HG03196 (cell line): Measurements from ENCODE around the gene PRSS33.

Source experiments
- ATAC-seq: cut with Tn5 transposase; IDR thresholded peaks from one replicate; pipeline ENCODE4 v1.9.1; 2021; ENCODE audit not compliant: unreplicated experiment

Gene PRSS33

GRCh38 chr16:2779151-2779920, 8.0 kb downstream of the PRSS33 start:
- ATAC-seq, result no peak

GRCh38 chr16:2778630-2778958, 8.8 kb downstream of the PRSS33 start:
- no peak for ATAC-seq

GRCh38 chr16:2777903-2778629, 9.3 kb downstream of the PRSS33 start:
- ATAC-seq, result peak; percentile 7

GRCh38 chr16:2777231-2777902, 10.0 kb downstream of the PRSS33 start, which contains the start of gene ELOB:
ELOB (minus strand) TSS chr16:2777280; CDS start chr16:2777239, 41 bp downstream.
- ATAC-seq, result peak; percentile 65

GRCh38 chr16:2776500-2777139, 10.7 kb downstream of the PRSS33 start:
- peak; percentile 16 for ATAC-seq

- ATAC-seq, result no peak
Observed at GRCh38 chr16:2775765-2776499, 11.4 kb downstream of the PRSS33 start.

- ATAC-seq, result no peak
Observed at GRCh38 chr16:2775131-2775716, 12.1 kb downstream of the PRSS33 start.

GRCh38 chr16:2774161-2774891, 13.0 kb downstream of the PRSS33 start:
- ATAC-seq, result no peak

- no peak for ATAC-seq
Observed at GRCh38 chr16:2773188-2773968, 14.0 kb downstream of the PRSS33 start.

- no peak for ATAC-seq
Observed at GRCh38 chr16:2771496-2772402, 15.6 kb downstream of the PRSS33 start.

- ATAC-seq, result no peak
Observed at GRCh38 chr16:2770057-2770951, 17.1 kb downstream of the PRSS33 start.

- ATAC-seq, result no peak
Observed at GRCh38 chr16:2769675-2770056, 17.7 kb downstream of the PRSS33 start.

GRCh38 chr16:2769100-2769529, 18.2 kb downstream of the PRSS33 start:
- no peak for ATAC-seq

GRCh38 chr16:2768403-2769089, 18.8 kb downstream of the PRSS33 start:
- ATAC-seq, result no peak

GRCh38 chr16:2767891-2768290, 19.5 kb downstream of the PRSS33 start:
- ATAC-seq, result no peak

- ATAC-seq, result no peak
Observed at GRCh38 chr16:2767140-2767731, 20.1 kb downstream of the PRSS33 start.
